Loucy (cell line): ENCODE measurements around the gene SGPP2.

ENCODE experiments used
- H2AFZ ChIP-seq: fragments of 200-600 bp; sonication (generic); 2 replicates; pipeline ENCODE4 v1.6.0; 2016; ENCODE audit warnings: antibody characterized with exemption, mild to moderate bottlenecking, low read length, moderate library complexity
- H3F3A ChIP-seq: fragments of 200-600 bp; 2 replicates; pipeline ENCODE4 v1.6.0; 2016; ENCODE audit warnings: antibody characterized with exemption, low read depth, mild to moderate bottlenecking
- H3K27me3 ChIP-seq: fragments of 200-600 bp; sonication (generic); 2 replicates; pipeline ENCODE4 v1.6.1; 2014; ENCODE audit warnings: low read length, mild to moderate bottlenecking; ENCODE audit not compliant: insufficient read depth, poor library complexity, severe bottlenecking
- H3K36me3 ChIP-seq: fragments of 200-600 bp; sonication (generic); 2 replicates; pipeline ENCODE4 v1.6.1; 2016; ENCODE audit warnings: low read length; ENCODE audit not compliant: insufficient read depth
- H3K4me1 ChIP-seq: fragments of 200-600 bp; sonication (generic); 2 replicates; pipeline ENCODE4 v1.5.1; 2014; ENCODE audit warnings: low read length, mild to moderate bottlenecking; ENCODE audit not compliant: insufficient read depth, poor library complexity, severe bottlenecking
- H3K4me2 ChIP-seq: fragments of 200-600 bp; sonication (generic); 2 replicates; pipeline ENCODE4 v1.6.0; 2014; ENCODE audit warnings: antibody characterized with exemption, low read length, low read depth, mild to moderate bottlenecking; ENCODE audit not compliant: poor library complexity, severe bottlenecking
- H3K4me3 ChIP-seq: fragments of 200-600 bp; sonication (generic); 2 replicates; pipeline ENCODE4 v1.5.1; 2014; ENCODE audit warnings: low read length, mild to moderate bottlenecking, mixed read lengths; ENCODE audit not compliant: poor library complexity, severe bottlenecking
- H3K79me2 ChIP-seq: fragments of 200-600 bp; sonication (generic); 2 replicates; pipeline ENCODE4 v1.6.1; 2014; ENCODE audit warnings: low read length; ENCODE audit not compliant: insufficient read depth
- H3K9ac ChIP-seq: fragments of 200-600 bp; sonication (generic); 2 replicates; pipeline ENCODE4 v1.6.0; 2014; ENCODE audit warnings: mild to moderate bottlenecking, low read depth, low read length, moderate library complexity; ENCODE audit not compliant: poor library complexity, severe bottlenecking
- H3K9me2 ChIP-seq: fragments of 200-600 bp; sonication (generic); replicated peaks from 2 replicates; pipeline ENCODE4 v1.6.1; 2016; ENCODE audit warnings: low read depth, low read length, mixed read lengths
- H3K9me3 ChIP-seq: fragments of 200-600 bp; sonication (generic); 2 replicates; pipeline ENCODE4 v1.6.1; 2014; ENCODE audit warnings: mild to moderate bottlenecking, antibody characterized with exemption, low read length, low read depth; ENCODE audit not compliant: insufficient read depth
- H4K20me1 ChIP-seq: fragments of 200-600 bp; sonication (generic); 2 replicates; pipeline ENCODE4 v1.6.0; 2014; ENCODE audit warnings: antibody characterized with exemption, low read length, mild to moderate bottlenecking; ENCODE audit not compliant: insufficient read depth, poor library complexity, severe bottlenecking
- EZH2phosphoT487 ChIP-seq: fragments of 200-600 bp; IDR thresholded peaks from 2 replicates; pipeline ENCODE4 v1.6.1; 2018; ENCODE audit warnings: antibody characterized with exemption, mild to moderate bottlenecking, moderate library complexity, borderline replicate concordance
- TF ChIP-seq, protein P1 (sequence below): fragments of 200-600 bp; sonication (generic); conservative IDR thresholded peaks from 2 replicates; pipeline ENCODE4 v1.5.1; 2014; ENCODE audit warnings: mild to moderate bottlenecking, antibody characterized with exemption, low read length

The SGPP2 gene

DNA sequence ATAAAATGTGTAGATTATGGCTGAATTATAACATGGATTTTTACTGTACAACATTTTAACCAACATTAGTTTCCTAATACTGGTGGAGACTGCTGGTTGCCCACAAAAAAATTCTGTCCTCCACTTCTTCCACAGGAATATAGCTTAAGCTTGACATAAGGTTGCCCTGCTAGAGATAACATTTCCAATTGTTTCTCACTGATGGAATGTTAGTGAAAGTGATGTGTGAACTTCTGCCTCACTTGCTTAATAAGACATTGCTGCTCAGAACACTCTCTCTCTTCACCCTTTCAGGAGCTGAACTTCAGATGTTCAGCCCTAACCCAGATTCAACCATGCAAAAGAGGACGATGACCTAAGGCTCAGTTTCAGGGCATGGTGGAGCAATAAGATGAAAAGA lies 2.7 kb upstream of the SGPP2 start:
- Histone ChIP-seq H2AFZ (no peak overlapping the region), H3K9ac (no peak overlapping the region), H3K27me3 (no peaks in the 10 kb centered on the region), H4K20me1 (no peaks in the 10 kb centered on the region), H3K4me2 (no peak overlapping the region), H3K79me2 (no peaks in the 10 kb centered on the region), H3F3A (no peaks in the 10 kb centered on the region), H3K9me2 (no peaks in the 10 kb centered on the region), H3K4me3 (no peak overlapping the region), H3K36me3 (no peaks in the 10 kb centered on the region), H3K9me3 (no peaks in the 10 kb centered on the region), H3K4me1 (peaks cover 4% of the 10 kb centered on the region)
- TF ChIP-seq EZH2phosphoT487 = no peak
- TF ChIP-seq, protein P1, sequence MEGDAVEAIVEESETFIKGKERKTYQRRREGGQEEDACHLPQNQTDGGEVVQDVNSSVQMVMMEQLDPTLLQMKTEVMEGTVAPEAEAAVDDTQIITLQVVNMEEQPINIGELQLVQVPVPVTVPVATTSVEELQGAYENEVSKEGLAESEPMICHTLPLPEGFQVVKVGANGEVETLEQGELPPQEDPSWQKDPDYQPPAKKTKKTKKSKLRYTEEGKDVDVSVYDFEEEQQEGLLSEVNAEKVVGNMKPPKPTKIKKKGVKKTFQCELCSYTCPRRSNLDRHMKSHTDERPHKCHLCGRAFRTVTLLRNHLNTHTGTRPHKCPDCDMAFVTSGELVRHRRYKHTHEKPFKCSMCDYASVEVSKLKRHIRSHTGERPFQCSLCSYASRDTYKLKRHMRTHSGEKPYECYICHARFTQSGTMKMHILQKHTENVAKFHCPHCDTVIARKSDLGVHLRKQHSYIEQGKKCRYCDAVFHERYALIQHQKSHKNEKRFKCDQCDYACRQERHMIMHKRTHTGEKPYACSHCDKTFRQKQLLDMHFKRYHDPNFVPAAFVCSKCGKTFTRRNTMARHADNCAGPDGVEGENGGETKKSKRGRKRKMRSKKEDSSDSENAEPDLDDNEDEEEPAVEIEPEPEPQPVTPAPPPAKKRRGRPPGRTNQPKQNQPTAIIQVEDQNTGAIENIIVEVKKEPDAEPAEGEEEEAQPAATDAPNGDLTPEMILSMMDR = no peak

- H3K9me2 ChIP-seq = no peaks in the 10 kb centered on the region
- no peaks in the 10 kb centered on the region for H3K9me3 ChIP-seq
- H3K79me2 ChIP-seq = no peaks in the 10 kb centered on the region
- H4K20me1 ChIP-seq = no peaks in the 10 kb centered on the region
- H3F3A ChIP-seq = no peaks in the 10 kb centered on the region
- H3K27me3 ChIP-seq = no peaks in the 10 kb centered on the region
- H3K9ac ChIP-seq = no peak overlapping the region
- TF ChIP-seq, protein P1 = no peak
- no peak for TF ChIP-seq EZH2phosphoT487
- H3K4me2 ChIP-seq = no peak overlapping the region
- peaks cover 4% of the 10 kb centered on the region for H3K4me1 ChIP-seq
- H3K36me3 ChIP-seq = no peaks in the 10 kb centered on the region
- H2AFZ ChIP-seq = no peak overlapping the region
- H3K4me3 ChIP-seq = no peak overlapping the region
These were observed 1.2 kb upstream of the SGPP2 start for GRCh38 chr2:222423186-222423585.

- no peaks in the 10 kb centered on the region for H3K27me3 ChIP-seq
- peaks cover 4% of the 10 kb centered on the region for H3K4me1 ChIP-seq
- H2AFZ ChIP-seq = no peak overlapping the region
- H3K36me3 ChIP-seq = no peaks in the 10 kb centered on the region
- no peak overlapping the region for H3K4me2 ChIP-seq
- no peak for TF ChIP-seq EZH2phosphoT487
- H3F3A ChIP-seq = no peaks in the 10 kb centered on the region
- no peaks in the 10 kb centered on the region for H3K9me3 ChIP-seq
- H3K4me3 ChIP-seq = no peak overlapping the region
- H3K9me2 ChIP-seq = no peaks in the 10 kb centered on the region
- no peaks in the 10 kb centered on the region for H4K20me1 ChIP-seq
- H3K9ac ChIP-seq = no peak overlapping the region
- H3K79me2 ChIP-seq = no peaks in the 10 kb centered on the region
These were observed 589 bp upstream of the SGPP2 start for GRCh38 chr2:222423632-222424275.
